Renal cortical epithelial cell (primary cell): ENCODE results near the gene LTBP3. TPM values are rescaled to one million over a fixed set of nuclear protein-coding genes. Genes with fewer than 3 reads are reported as not detected.
A peak's percentile ranks its signal among the peaks of the same experiment; 100 is the strongest.
"Not testable (repeated sequence)": the region's sequence is repeated elsewhere in the genome, so short reads cannot be mapped to it uniquely, and the experiment has no call there.

Source experiments
- DNase-seq: peaks from one replicate; pipeline ENCODE4 v3.0.0-alpha.2; 2011; ENCODE audit warnings: low read depth
- total RNA-seq: library from RNA; depleted of rRNA; stranded (reverse); fragments of >200 nt; gene quantifications from 2 replicates; pipeline ENCODE4 v1.2.3, GENCODE V29; 2014

The LTBP3 gene
- total RNA-seq, 1 donor from 2014 or later = 82.8 TPM

- peak; percentile 57 for DNase-seq
Measured at GRCh38 chr11:65571940-65572339, 13.8 kb upstream of the LTBP3 start.

- no peak for DNase-seq
Measured at GRCh38 chr11:65571420-65571819, 13.3 kb upstream of the LTBP3 start.

GRCh38 chr11:65569973-65570918, 12.1 kb upstream of the LTBP3 start, which contains the start of gene ZNRD2:
Gene ZNRD2, plus strand, starts transcription at chr11:65570477. Its CDS starts 15 bp downstream, at chr11:65570492.
- peak; percentile 93 for DNase-seq

GRCh38 chr11:65569164-65569972, 11.2 kb upstream of the LTBP3 start:
- DNase-seq = no peak

- no peak for DNase-seq
Measured at GRCh38 chr11:65565624-65566453, 7.7 kb upstream of the LTBP3 start.

- not testable (repeated sequence) for DNase-seq
Measured at GRCh38 chr11:65564879-65565559, 6.9 kb upstream of the LTBP3 start.

- no peak for DNase-seq
Measured at GRCh38 chr11:65563601-65564000, 5.4 kb upstream of the LTBP3 start.

- DNase-seq = no peak
Measured at GRCh38 chr11:65562788-65563187, 4.6 kb upstream of the LTBP3 start.

- DNase-seq = no peak
Measured at GRCh38 chr11:65562020-65562419, 3.9 kb upstream of the LTBP3 start.

GRCh38 chr11:65560555-65561418, 2.6 kb upstream of the LTBP3 start:
- DNase-seq = peak; percentile 53

- peak; percentile 84 for DNase-seq
Measured at GRCh38 chr11:65559951-65560537, 1.9 kb upstream of the LTBP3 start.

GRCh38 chr11:65559535-65559934, 1.4 kb upstream of the LTBP3 start:
- no peak for DNase-seq

GRCh38 chr11:65558930-65559509, 861 bp upstream of the LTBP3 start:
- DNase-seq = no peak

GRCh38 chr11:65557280-65558001, 718 bp downstream of the LTBP3 start:
- DNase-seq = no peak

- no peak for DNase-seq
Measured at GRCh38 chr11:65556470-65557279, 1.5 kb downstream of the LTBP3 start.

- peak; percentile 87 for DNase-seq
Measured at GRCh38 chr11:65555693-65556231, 2.4 kb downstream of the LTBP3 start.

GRCh38 chr11:65554842-65555430, 3.2 kb downstream of the LTBP3 start:
- DNase-seq = no peak
